ENCODE measurements around the gene GKN2.

GKN2 gene

GRCh38 chr2:68952887-68953521 is at the start of gene GKN2:
Gene GKN2, minus strand, starts transcription at chr2:68952893. Its CDS starts 32 bp downstream, at chr2:68952861.
- no peaks in the 10 kb centered on the region for H3K27me3 ChIP-seq (ENCODE audit: low read depth, low read length)
- no peak within 1 kb of the TSS for H3K4me3 ChIP-seq (ENCODE audit: low read depth in 1 of 2, low read length in 2 of 2)
- no peak within 1 kb of the TSS for H3K27ac ChIP-seq (ENCODE audit: low read length)

GRCh38 chr2:69001879-69002278 is 49.2 kb upstream of the GKN2 start:
- H3K36me3 ChIP-seq (ENCODE audit: control insufficient read depth in 1 of 2, insufficient read depth in 2 of 2, low read length in 2 of 2) = no peaks in the 10 kb centered on the region
- no peak overlapping the region for H3K27ac ChIP-seq (ENCODE audit: low read length)
- H3K4me3 ChIP-seq (ENCODE audit: low read depth in 1 of 2, low read length in 2 of 2) = no peak overlapping the region
- no peaks in the 10 kb centered on the region for H3K4me1 ChIP-seq (ENCODE audit: control insufficient read depth in 1 of 2, insufficient read depth in 2 of 2, low read length in 2 of 2)
- no peaks in the 10 kb centered on the region for H3K27me3 ChIP-seq (ENCODE audit: low read depth, low read length)
- no peaks in the 10 kb centered on the region for H3K9me3 ChIP-seq (ENCODE audit: control insufficient read depth in 1 of 2, low read length in 2 of 2)

More at GRCh38 chr2:68952887-68953521, at the start of gene GKN2:
- Histone ChIP-seq H3K9me3 (ENCODE audit: control insufficient read depth in 1 of 2, low read length in 2 of 2) (no peaks in the 10 kb centered on the region), H3K36me3 (ENCODE audit: control insufficient read depth in 1 of 2, insufficient read depth in 2 of 2, low read length in 2 of 2) (no peaks in the 10 kb centered on the region), H3K4me1 (ENCODE audit: control insufficient read depth in 1 of 2, insufficient read depth in 2 of 2, low read length in 2 of 2) (no peaks in the 10 kb centered on the region)

- Histone ChIP-seq H3K27ac (ENCODE audit: low read length) (no peak overlapping the region), H3K4me1 (ENCODE audit: control insufficient read depth in 1 of 2, insufficient read depth in 2 of 2, low read length in 2 of 2) (no peaks in the 10 kb centered on the region), H3K27me3 (ENCODE audit: low read depth, low read length) (no peaks in the 10 kb centered on the region), H3K9me3 (ENCODE audit: control insufficient read depth in 1 of 2, low read length in 2 of 2) (no peaks in the 10 kb centered on the region), H3K36me3 (ENCODE audit: control insufficient read depth in 1 of 2, insufficient read depth in 2 of 2, low read length in 2 of 2) (no peaks in the 10 kb centered on the region), H3K4me3 (ENCODE audit: low read depth in 1 of 2, low read length in 2 of 2) (no peak overlapping the region)
Observed at GRCh38 chr2:68997401-68997800, 44.7 kb upstream of the GKN2 start.

GRCh38 chr2:68995916-68996315 is 43.2 kb upstream of the GKN2 start:
- H3K36me3 ChIP-seq (ENCODE audit: control insufficient read depth in 1 of 2, insufficient read depth in 2 of 2, low read length in 2 of 2) = no peaks in the 10 kb centered on the region
- H3K27ac ChIP-seq (ENCODE audit: low read length) = no peak overlapping the region
- no peak overlapping the region for H3K4me3 ChIP-seq (ENCODE audit: low read depth in 1 of 2, low read length in 2 of 2)
- no peaks in the 10 kb centered on the region for H3K9me3 ChIP-seq (ENCODE audit: control insufficient read depth in 1 of 2, low read length in 2 of 2)
- no peaks in the 10 kb centered on the region for H3K27me3 ChIP-seq (ENCODE audit: low read depth, low read length)
- no peaks in the 10 kb centered on the region for H3K4me1 ChIP-seq (ENCODE audit: control insufficient read depth in 1 of 2, insufficient read depth in 2 of 2, low read length in 2 of 2)

- no peaks in the 10 kb centered on the region for H3K4me1 ChIP-seq (ENCODE audit: control insufficient read depth in 1 of 2, insufficient read depth in 2 of 2, low read length in 2 of 2)
- H3K27me3 ChIP-seq (ENCODE audit: low read depth, low read length) = no peaks in the 10 kb centered on the region
- no peak overlapping the region for H3K4me3 ChIP-seq (ENCODE audit: low read depth in 1 of 2, low read length in 2 of 2)
- no peaks in the 10 kb centered on the region for H3K36me3 ChIP-seq (ENCODE audit: control insufficient read depth in 1 of 2, insufficient read depth in 2 of 2, low read length in 2 of 2)
- no peak overlapping the region for H3K27ac ChIP-seq (ENCODE audit: low read length)
- no peaks in the 10 kb centered on the region for H3K9me3 ChIP-seq (ENCODE audit: control insufficient read depth in 1 of 2, low read length in 2 of 2)
Observed at GRCh38 chr2:68994864-68995263, 42.2 kb upstream of the GKN2 start.

GRCh38 chr2:68993660-68994059 is 41.0 kb upstream of the GKN2 start:
- no peaks in the 10 kb centered on the region for H3K27me3 ChIP-seq (ENCODE audit: low read depth, low read length)
- no peak overlapping the region for H3K4me3 ChIP-seq (ENCODE audit: low read depth in 1 of 2, low read length in 2 of 2)
- H3K4me1 ChIP-seq (ENCODE audit: control insufficient read depth in 1 of 2, insufficient read depth in 2 of 2, low read length in 2 of 2) = no peaks in the 10 kb centered on the region
- H3K36me3 ChIP-seq (ENCODE audit: control insufficient read depth in 1 of 2, insufficient read depth in 2 of 2, low read length in 2 of 2) = no peaks in the 10 kb centered on the region
- no peak overlapping the region for H3K27ac ChIP-seq (ENCODE audit: low read length)
- no peaks in the 10 kb centered on the region for H3K9me3 ChIP-seq (ENCODE audit: control insufficient read depth in 1 of 2, low read length in 2 of 2)

- H3K36me3 ChIP-seq (ENCODE audit: control insufficient read depth in 1 of 2, insufficient read depth in 2 of 2, low read length in 2 of 2) = no peaks in the 10 kb centered on the region
- H3K4me3 ChIP-seq (ENCODE audit: low read depth in 1 of 2, low read length in 2 of 2) = no peak overlapping the region
- no peaks in the 10 kb centered on the region for H3K27me3 ChIP-seq (ENCODE audit: low read depth, low read length)
- no peaks in the 10 kb centered on the region for H3K4me1 ChIP-seq (ENCODE audit: control insufficient read depth in 1 of 2, insufficient read depth in 2 of 2, low read length in 2 of 2)
- H3K9me3 ChIP-seq (ENCODE audit: control insufficient read depth in 1 of 2, low read length in 2 of 2) = no peaks in the 10 kb centered on the region
- no peak overlapping the region for H3K27ac ChIP-seq (ENCODE audit: low read length)
Observed at GRCh38 chr2:68992933-68993332, 40.2 kb upstream of the GKN2 start.

- Histone ChIP-seq H3K27me3 (ENCODE audit: low read depth, low read length) (no peaks in the 10 kb centered on the region), H3K4me1 (ENCODE audit: control insufficient read depth in 1 of 2, insufficient read depth in 2 of 2, low read length in 2 of 2) (no peaks in the 10 kb centered on the region), H3K27ac (ENCODE audit: low read length) (no peak overlapping the region), H3K9me3 (ENCODE audit: control insufficient read depth in 1 of 2, low read length in 2 of 2) (no peaks in the 10 kb centered on the region), H3K36me3 (ENCODE audit: control insufficient read depth in 1 of 2, insufficient read depth in 2 of 2, low read length in 2 of 2) (no peaks in the 10 kb centered on the region), H3K4me3 (ENCODE audit: low read depth in 1 of 2, low read length in 2 of 2) (no peak overlapping the region)
Observed at GRCh38 chr2:68992341-68992740, 39.6 kb upstream of the GKN2 start.

GRCh38 chr2:68989035-68989434 is 36.3 kb upstream of the GKN2 start:
- Histone ChIP-seq H3K4me1 (ENCODE audit: control insufficient read depth in 1 of 2, insufficient read depth in 2 of 2, low read length in 2 of 2) (no peaks in the 10 kb centered on the region), H3K36me3 (ENCODE audit: control insufficient read depth in 1 of 2, insufficient read depth in 2 of 2, low read length in 2 of 2) (no peaks in the 10 kb centered on the region)

GRCh38 chr2:68987021-68987503 is 34.4 kb upstream of the GKN2 start:
- peaks cover 0 to 4% of the 10 kb centered on the region in 2 donors for H3K9me3 ChIP-seq (ENCODE audit: control insufficient read depth in 1 of 2, low read length in 2 of 2)
- no peaks in the 10 kb centered on the region for H3K36me3 ChIP-seq (ENCODE audit: control insufficient read depth in 1 of 2, insufficient read depth in 2 of 2, low read length in 2 of 2)
- H3K4me3 ChIP-seq (ENCODE audit: low read depth in 1 of 2, low read length in 2 of 2) = no peak overlapping the region
- no peaks in the 10 kb centered on the region for H3K27me3 ChIP-seq (ENCODE audit: low read depth, low read length)
- no peaks in the 10 kb centered on the region for H3K4me1 ChIP-seq (ENCODE audit: control insufficient read depth in 1 of 2, insufficient read depth in 2 of 2, low read length in 2 of 2)
- H3K27ac ChIP-seq (ENCODE audit: low read length) = no peak overlapping the region

More at GRCh38 chr2:68989035-68989434, 36.3 kb upstream of the GKN2 start:
- no peak overlapping the region for H3K4me3 ChIP-seq (ENCODE audit: low read depth in 1 of 2, low read length in 2 of 2)
- no peak overlapping the region for H3K27ac ChIP-seq (ENCODE audit: low read length)
- peaks cover 0 to 4% of the 10 kb centered on the region in 2 donors for H3K9me3 ChIP-seq (ENCODE audit: control insufficient read depth in 1 of 2, low read length in 2 of 2)
- H3K27me3 ChIP-seq (ENCODE audit: low read depth, low read length) = no peaks in the 10 kb centered on the region

GRCh38 chr2:68980956-68981355 is 28.3 kb upstream of the GKN2 start:
- Histone ChIP-seq H3K36me3 (ENCODE audit: control insufficient read depth in 1 of 2, insufficient read depth in 2 of 2, low read length in 2 of 2) (no peaks in the 10 kb centered on the region), H3K4me1 (ENCODE audit: control insufficient read depth in 1 of 2, insufficient read depth in 2 of 2, low read length in 2 of 2) (no peaks in the 10 kb centered on the region), H3K27me3 (ENCODE audit: low read depth, low read length) (no peaks in the 10 kb centered on the region), H3K4me3 (ENCODE audit: low read depth in 1 of 2, low read length in 2 of 2) (no peak overlapping the region), H3K27ac (ENCODE audit: low read length) (no peak overlapping the region), H3K9me3 (ENCODE audit: control insufficient read depth in 1 of 2, low read length in 2 of 2) (peaks cover 0 to 4% of the 10 kb centered on the region in 2 donors)

- H3K27ac ChIP-seq (ENCODE audit: low read length) = no peak overlapping the region
- H3K9me3 ChIP-seq (ENCODE audit: control insufficient read depth in 1 of 2, low read length in 2 of 2) = no peaks in the 10 kb centered on the region
- H3K27me3 ChIP-seq (ENCODE audit: low read depth, low read length) = no peaks in the 10 kb centered on the region
- no peak overlapping the region for H3K4me3 ChIP-seq (ENCODE audit: low read depth in 1 of 2, low read length in 2 of 2)
- H3K4me1 ChIP-seq (ENCODE audit: control insufficient read depth in 1 of 2, insufficient read depth in 2 of 2, low read length in 2 of 2) = no peaks in the 10 kb centered on the region
- no peaks in the 10 kb centered on the region for H3K36me3 ChIP-seq (ENCODE audit: control insufficient read depth in 1 of 2, insufficient read depth in 2 of 2, low read length in 2 of 2)
Observed at GRCh38 chr2:68978098-68978497, 25.4 kb upstream of the GKN2 start.

All from muscle layer of duodenum (tissue), 2 donors.